DOHH2 (cell line): Measurements from ENCODE around the gene AHSP.

ENCODE experiments used
- EZH2phosphoT487 ChIP-seq: fragments of 200-600 bp; sonication (generic); IDR thresholded peaks from 2 replicates; pipeline ENCODE4 v1.6.1; 2017; ENCODE audit warnings: borderline replicate concordance, mild to moderate bottlenecking, antibody characterized with exemption, low read length, moderate library complexity, mixed read lengths
- TF ChIP-seq, protein P1 (sequence below): fragments of 200-600 bp; sonication (generic); IDR thresholded peaks from one replicate; pipeline ENCODE4 v1.5.1; 2014; ENCODE audit warnings: antibody characterized with exemption, mild to moderate bottlenecking, low read depth, low read length; ENCODE audit not compliant: poor library complexity, severe bottlenecking

DNA sequence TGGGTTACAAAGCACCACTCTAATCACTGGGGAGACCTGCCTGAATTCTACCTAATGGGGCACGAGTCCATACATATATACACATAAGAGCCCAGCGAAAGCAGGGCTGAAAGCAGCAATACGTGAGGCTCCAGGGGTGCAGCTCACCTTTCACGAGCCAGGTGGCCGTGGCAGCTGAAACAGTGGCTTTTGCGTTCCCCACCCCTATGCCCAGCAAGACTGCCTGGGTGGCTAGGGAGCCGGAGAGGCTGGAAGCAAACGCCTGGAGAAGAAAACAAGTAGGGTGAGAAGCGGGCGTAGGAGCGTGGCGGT, 20.1 kb upstream of the AHSP start:
- TF ChIP-seq, protein P1, sequence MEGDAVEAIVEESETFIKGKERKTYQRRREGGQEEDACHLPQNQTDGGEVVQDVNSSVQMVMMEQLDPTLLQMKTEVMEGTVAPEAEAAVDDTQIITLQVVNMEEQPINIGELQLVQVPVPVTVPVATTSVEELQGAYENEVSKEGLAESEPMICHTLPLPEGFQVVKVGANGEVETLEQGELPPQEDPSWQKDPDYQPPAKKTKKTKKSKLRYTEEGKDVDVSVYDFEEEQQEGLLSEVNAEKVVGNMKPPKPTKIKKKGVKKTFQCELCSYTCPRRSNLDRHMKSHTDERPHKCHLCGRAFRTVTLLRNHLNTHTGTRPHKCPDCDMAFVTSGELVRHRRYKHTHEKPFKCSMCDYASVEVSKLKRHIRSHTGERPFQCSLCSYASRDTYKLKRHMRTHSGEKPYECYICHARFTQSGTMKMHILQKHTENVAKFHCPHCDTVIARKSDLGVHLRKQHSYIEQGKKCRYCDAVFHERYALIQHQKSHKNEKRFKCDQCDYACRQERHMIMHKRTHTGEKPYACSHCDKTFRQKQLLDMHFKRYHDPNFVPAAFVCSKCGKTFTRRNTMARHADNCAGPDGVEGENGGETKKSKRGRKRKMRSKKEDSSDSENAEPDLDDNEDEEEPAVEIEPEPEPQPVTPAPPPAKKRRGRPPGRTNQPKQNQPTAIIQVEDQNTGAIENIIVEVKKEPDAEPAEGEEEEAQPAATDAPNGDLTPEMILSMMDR: no peak
- TF ChIP-seq EZH2phosphoT487: no peak
